HEK293T (cell line): ENCODE measurements around the gene ADA.

Source experiments
- CTCF ChIA-PET: fragments of 350-600 bp; formaldehyde crosslinking; extraction: SDS; loops from one replicate; lab custom pipeline; 2021; ENCODE audit warnings: antibody characterized with exemption, inconsistent platforms; lab: Yijun Ruan, JAX
- POLR2A ChIA-PET: fragments of 350-600 bp; formaldehyde crosslinking; extraction: SDS; loops from one replicate; lab custom pipeline; 2020; ENCODE audit warnings: antibody characterized with exemption, inconsistent platforms; lab: Yijun Ruan, JAX
- DNase-seq: peaks from one replicate; pipeline ENCODE4 v3.0.0; 2012; ENCODE audit warnings: mixed read lengths; ENCODE audit errors: extremely low spot score
- ARNT ChIP-seq: fragments of 450-650 bp; IDR thresholded peaks from 2 replicates; pipeline ENCODE4 v1.6.1; 2017; ENCODE audit warnings: mild to moderate bottlenecking
- BHLHE40 ChIP-seq: fragments of 450-650 bp; IDR thresholded peaks from 2 replicates; pipeline ENCODE4 v1.6.1; 2016; ENCODE audit warnings: mild to moderate bottlenecking, moderate library complexity, borderline replicate concordance
- CTBP1 ChIP-seq: fragments of 450-650 bp; IDR thresholded peaks from 2 replicates; pipeline ENCODE4 v1.6.1; 2016; ENCODE audit warnings: borderline replicate concordance
- ELF4 ChIP-seq: fragments of 450-650 bp; IDR thresholded peaks from 2 replicates; pipeline ENCODE4 v1.6.1; 2017; ENCODE audit warnings: antibody characterized with exemption
- FOXA1 ChIP-seq: fragments of 450-650 bp; IDR thresholded peaks from 2 replicates; pipeline ENCODE4 v1.6.1; 2016; ENCODE audit warnings: mild to moderate bottlenecking
- FOXK2 ChIP-seq: fragments of 450-650 bp; IDR thresholded peaks from 2 replicates; pipeline ENCODE4 v1.6.1; 2016; ENCODE audit warnings: mild to moderate bottlenecking
- FOXM1 ChIP-seq: fragments of 450-650 bp; IDR thresholded peaks from 2 replicates; pipeline ENCODE4 v1.6.1; 2017; ENCODE audit warnings: mild to moderate bottlenecking, borderline replicate concordance
- HDGF ChIP-seq: fragments of 450-650 bp; IDR thresholded peaks from 2 replicates; pipeline ENCODE4 v1.6.1; 2017; ENCODE audit warnings: antibody characterized with exemption, borderline replicate concordance
- L3MBTL2 ChIP-seq: fragments of 450-650 bp; conservative IDR thresholded peaks from 2 replicates; pipeline ENCODE4 v1.6.1; 2016; ENCODE audit warnings: mild to moderate bottlenecking
- LEF1 ChIP-seq: fragments of 450-650 bp; IDR thresholded peaks from 2 replicates; pipeline ENCODE4 v1.6.1; 2017; ENCODE audit warnings: mild to moderate bottlenecking, borderline replicate concordance
- NFRKB ChIP-seq: fragments of 450-650 bp; IDR thresholded peaks from 2 replicates; pipeline ENCODE4 v1.6.1; 2016; ENCODE audit warnings: mild to moderate bottlenecking, moderate library complexity
- SP1 ChIP-seq: fragments of 450-650 bp; IDR thresholded peaks from 2 replicates; pipeline ENCODE4 v1.6.1; 2017
- SUZ12 ChIP-seq: fragments of 450-650 bp; IDR thresholded peaks from 2 replicates; pipeline ENCODE4 v1.6.1; 2016; ENCODE audit warnings: mild to moderate bottlenecking
- TARDBP ChIP-seq: fragments of 450-650 bp; IDR thresholded peaks from 2 replicates; pipeline ENCODE4 v1.6.1; 2016
- ZNF384 ChIP-seq: fragments of 450-650 bp; IDR thresholded peaks from 2 replicates; pipeline ENCODE4 v1.6.1; 2016
- TF ChIP-seq, protein P1 (sequence below): fragments of 450-650 bp; IDR thresholded peaks from 2 replicates; pipeline ENCODE4 v1.6.1; 2016

Gene ADA

DNA sequence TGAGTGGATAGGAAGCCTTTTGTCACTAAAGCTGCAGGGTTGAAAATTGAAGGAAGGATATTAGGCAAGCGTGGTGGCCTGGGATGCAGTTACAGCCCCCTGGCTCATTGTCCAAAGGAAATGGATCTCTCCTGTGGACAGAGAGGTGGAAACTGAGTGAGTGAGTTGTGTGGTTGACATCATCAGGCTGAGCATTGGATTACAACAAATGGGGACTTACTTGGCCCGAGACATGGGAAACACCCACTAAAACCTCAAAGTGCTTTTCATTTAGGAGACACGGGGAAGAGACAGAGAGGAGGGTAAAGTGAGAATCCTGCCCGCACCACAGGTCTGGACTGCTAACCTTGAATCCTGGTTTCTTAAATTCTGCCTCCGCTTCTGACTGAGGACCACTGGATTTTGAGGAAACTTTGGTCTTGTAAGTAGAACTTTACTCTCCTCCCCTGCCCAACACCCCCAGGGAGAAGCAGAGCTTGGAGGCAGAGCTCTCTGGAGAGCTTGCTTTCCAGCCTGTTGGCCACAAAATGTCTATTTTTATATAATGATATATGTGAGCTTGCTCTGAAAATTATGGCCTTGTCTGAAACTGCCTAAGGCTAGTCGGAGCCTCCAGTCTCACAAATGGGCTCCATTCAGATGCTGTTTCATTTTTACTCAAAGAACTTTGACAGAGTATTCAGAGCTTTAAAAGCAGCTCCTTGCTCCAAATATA is 69.0 kb downstream of the ADA start, which contains the start of gene PKIG:
PKIG (plus strand) TSS at position 269 of the 715 bp plus-strand sequence. CDS start 31,978 bp downstream, outside the sequence.
- DNase-seq = peak; percentile 30
- ChIA-PET POLR2A (interaction anchor here (0.8 kb wide), 1 partner anchor 16 kb away, joined by 3 read pairs; no protein-coding TSS in a partner anchor), CTCF (interaction anchor here (0.6 kb wide), 1 partner anchor 12 kb away, joined by 4 read pairs; no protein-coding TSS in a partner anchor)

DNA sequence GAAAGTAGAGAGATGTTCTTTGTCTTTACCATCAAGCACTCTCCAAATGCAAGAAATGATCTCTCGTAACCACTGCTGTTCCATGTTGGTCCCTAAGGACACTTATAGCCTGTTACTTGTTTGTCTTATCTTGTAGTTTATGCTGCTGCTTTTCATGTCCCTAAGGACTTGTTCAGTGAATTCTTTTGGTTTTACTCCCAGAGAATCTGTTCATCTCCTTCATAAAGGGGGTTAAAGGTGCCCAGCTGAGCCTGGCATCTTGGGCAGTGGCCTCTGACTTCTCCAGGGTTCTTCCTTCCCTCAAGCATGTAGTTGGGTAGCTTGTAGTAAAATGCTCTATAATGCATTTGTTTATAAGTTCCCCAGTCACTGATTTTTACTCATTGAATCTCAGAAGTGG is 70.0 kb downstream of the ADA start:
- no peak for DNase-seq
- TF ChIP-seq FOXA1 (no peak), SP1 (no peak), FOXM1 (no peak), NFRKB (no peak), SUZ12 (no peak), LEF1 (no peak), HDGF (no peak), TARDBP (no peak), L3MBTL2 (no peak), FOXK2 (no peak), ZNF384 (no peak), BHLHE40 (no peak), ELF4 (no peak), CTBP1 (no peak), ARNT (no peak)
- TF ChIP-seq, protein P1, sequence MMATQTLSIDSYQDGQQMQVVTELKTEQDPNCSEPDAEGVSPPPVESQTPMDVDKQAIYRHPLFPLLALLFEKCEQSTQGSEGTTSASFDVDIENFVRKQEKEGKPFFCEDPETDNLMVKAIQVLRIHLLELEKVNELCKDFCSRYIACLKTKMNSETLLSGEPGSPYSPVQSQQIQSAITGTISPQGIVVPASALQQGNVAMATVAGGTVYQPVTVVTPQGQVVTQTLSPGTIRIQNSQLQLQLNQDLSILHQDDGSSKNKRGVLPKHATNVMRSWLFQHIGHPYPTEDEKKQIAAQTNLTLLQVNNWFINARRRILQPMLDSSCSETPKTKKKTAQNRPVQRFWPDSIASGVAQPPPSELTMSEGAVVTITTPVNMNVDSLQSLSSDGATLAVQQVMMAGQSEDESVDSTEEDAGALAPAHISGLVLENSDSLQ = no peak
- CTCF ChIA-PET = no interaction called here
- POLR2A ChIA-PET = no interaction called here

More for the DNA sequence above, 69.0 kb downstream of the ADA start, which contains the start of gene PKIG:
- TF ChIP-seq ZNF384 = no peak
- TF ChIP-seq L3MBTL2 = no peak
- TF ChIP-seq LEF1 = no peak
- TF ChIP-seq TARDBP = no peak
- TF ChIP-seq SP1 = no peak
- TF ChIP-seq, protein P1 = no peak
- TF ChIP-seq ARNT = no peak
- no peak for TF ChIP-seq FOXK2
- TF ChIP-seq HDGF = no peak
- no peak for TF ChIP-seq CTBP1
- no peak for TF ChIP-seq ELF4
- TF ChIP-seq FOXA1 = no peak
- TF ChIP-seq FOXM1 = no peak

- DNase-seq = no peak
- TF ChIP-seq SP1 (no peak), NFRKB (no peak), FOXK2 (no peak), ARNT (no peak), FOXA1 (no peak), BHLHE40 (no peak), HDGF (no peak), ELF4 (no peak), ZNF384 (no peak), SUZ12 (no peak), CTBP1 (no peak), LEF1 (no peak), L3MBTL2 (no peak), TARDBP (no peak), FOXM1 (no peak)
- TF ChIP-seq, protein P1 = no peak
- ChIA-PET POLR2A (no interaction called here), CTCF (interaction anchor here (0.5 kb wide), 1 partner anchor 24 kb away, joined by 3 read pairs; no protein-coding TSS in a partner anchor)
Measured at GRCh38 chr20:44580581-44581268, 70.8 kb downstream of the ADA start.

GRCh38 chr20:44579313-44580081 is 72.0 kb downstream of the ADA start:
- DNase-seq = no peak
- CTCF ChIA-PET = no interaction called here
- POLR2A ChIA-PET = no interaction called here
- TF ChIP-seq NFRKB (no peak), FOXK2 (no peak), HDGF (no peak), ARNT (no peak), ELF4 (no peak), SUZ12 (no peak), FOXA1 (no peak), SP1 (no peak), CTBP1 (no peak), FOXM1 (no peak), BHLHE40 (no peak), L3MBTL2 (no peak), TARDBP (no peak), ZNF384 (no peak), LEF1 (no peak)
- TF ChIP-seq, protein P1 = no peak
